A673 (cell line): ENCODE results near the gene DROSHA.

Experiments used
- CTCF ChIP-seq: fragments of 300-800, 200-600 bp; sonication (generic); conservative IDR thresholded peaks from 2 replicates; pipeline ENCODE4 v1.5.1; 2017; ENCODE audit warnings: low read depth, mild to moderate bottlenecking, antibody characterized with exemption, low read length, moderate library complexity, mixed read lengths
- EZH2 ChIP-seq: fragments of 200-600 bp; sonication (generic); IDR thresholded peaks from 2 replicates; pipeline ENCODE4 v1.6.1; 2017; ENCODE audit warnings: borderline replicate concordance, low read depth, mild to moderate bottlenecking, mixed read lengths, antibody characterized with exemption, low read length; ENCODE audit not compliant: poor library complexity, severe bottlenecking

- TF ChIP-seq CTCF (no peak), EZH2 (no peak)
Observed at GRCh38 chr5:31478901-31479300, 53.0 kb downstream of the DROSHA start.
